GM23338 (cell line): Measurements from ENCODE around the gene NDUFV1.

Source experiments
- CREB1 ChIP-seq: fragments of 250-450 bp; sonication (Bioruptor Pico); IDR thresholded peaks from 2 replicates; pipeline ENCODE4 v1.5.0; 2020; ENCODE audit warnings: low read depth, mild to moderate bottlenecking, moderate library complexity
- CTCF ChIP-seq, 2 experiments: fragments of 200-600 bp in 1 of 2; sonication (generic) in 1 of 2; conservative IDR thresholded peaks; 2 replicates each; pipeline versions ENCODE4 v1.5.1 to v1.6.1; 2016 to 2017; ENCODE audit warnings: antibody characterized with exemption in 2 of 2, low read depth in 2 of 2, mild to moderate bottlenecking in 2 of 2, moderate library complexity in 1 of 2
- ETS1 ChIP-seq: IDR thresholded peaks from 2 replicates; pipeline ENCODE4 v1.6.1; 2016; ENCODE audit warnings: antibody characterized with exemption
- EZH2 ChIP-seq: fragments of 200-600 bp; sonication (generic); IDR thresholded peaks from one replicate; pipeline ENCODE4 v1.8.0; 2017; ENCODE audit warnings: antibody characterized with exemption, mild to moderate bottlenecking, low read depth; ENCODE audit not compliant: unreplicated experiment
- EZH2phosphoT487 ChIP-seq: fragments of 200-600 bp; sonication (generic); IDR thresholded peaks from one replicate; pipeline ENCODE4 v1.8.1; 2018; ENCODE audit warnings: antibody characterized with exemption; ENCODE audit not compliant: unreplicated experiment
- JUNB ChIP-seq: IDR thresholded peaks from one replicate; pipeline ENCODE4 v1.6.1; 2016; ENCODE audit warnings: antibody characterized with exemption; ENCODE audit not compliant: unreplicated experiment
- NANOG ChIP-seq: IDR thresholded peaks from 2 replicates; pipeline ENCODE4 v1.6.1; 2016; ENCODE audit warnings: antibody characterized with exemption, borderline replicate concordance
- POLR2AphosphoS5 ChIP-seq: IDR thresholded peaks from 2 replicates; pipeline ENCODE4 v1.6.1; 2016; ENCODE audit warnings: antibody characterized with exemption, low read depth
- REST ChIP-seq: IDR thresholded peaks from one replicate; pipeline ENCODE4 v1.6.1; 2018; ENCODE audit warnings: antibody characterized with exemption; ENCODE audit not compliant: unreplicated experiment
- STAT1 ChIP-seq: IDR thresholded peaks from one replicate; pipeline ENCODE4 v1.6.1; 2016; ENCODE audit warnings: antibody characterized with exemption; ENCODE audit not compliant: unreplicated experiment
- ZNF331 ChIP-seq: fragments of 250-450 bp; sonication (Bioruptor Pico); IDR thresholded peaks from 2 replicates; pipeline ENCODE4 v1.5.0; 2020; ENCODE audit warnings: low read depth, mild to moderate bottlenecking, moderate library complexity

- TF ChIP-seq POLR2AphosphoS5 (no peak), CTCF (conservative IDR thresholded peaks at IDR 0.05; ENCODE audit: low read depth in 2 of 2) (no peak), REST (no peak), ZNF331 (no peak), EZH2phosphoT487 (no peak), EZH2 (no peak), CREB1 (CRISPR knock-in tag) (no peak), ETS1 (no peak), NANOG (no peak), JUNB (no peak), STAT1 (no peak)
These were observed 1.9 kb upstream of the NDUFV1 start for GRCh38 chr11:67604815-67605214.
